Coronary artery (tissue), 2 donors: ENCODE measurements around the gene NDRG3.

ENCODE experiments used
- DNase-seq: peaks from one replicate; pipeline ENCODE4 v3.0.0-alpha.2; 2017; ENCODE audit warnings: low spot score
- H3K27ac ChIP-seq, 2 donors: fragments of 200-600 bp; sonication (generic); one replicate each; pipeline ENCODE4 v1.5.1; 2016 to 2019
- H3K4me3 ChIP-seq: fragments of 200-600 bp; sonication (generic); 2 replicates; pipeline ENCODE4 v1.5.1; 2016; ENCODE audit warnings: mild to moderate bottlenecking, moderate library complexity
- TF ChIP-seq, protein P1 (sequence below): fragments of 200-600 bp; sonication (generic); IDR thresholded peaks from one replicate; pipeline ENCODE4 v1.5.1; 2019; ENCODE audit warnings: antibody characterized with exemption

Gene NDRG3

DNA sequence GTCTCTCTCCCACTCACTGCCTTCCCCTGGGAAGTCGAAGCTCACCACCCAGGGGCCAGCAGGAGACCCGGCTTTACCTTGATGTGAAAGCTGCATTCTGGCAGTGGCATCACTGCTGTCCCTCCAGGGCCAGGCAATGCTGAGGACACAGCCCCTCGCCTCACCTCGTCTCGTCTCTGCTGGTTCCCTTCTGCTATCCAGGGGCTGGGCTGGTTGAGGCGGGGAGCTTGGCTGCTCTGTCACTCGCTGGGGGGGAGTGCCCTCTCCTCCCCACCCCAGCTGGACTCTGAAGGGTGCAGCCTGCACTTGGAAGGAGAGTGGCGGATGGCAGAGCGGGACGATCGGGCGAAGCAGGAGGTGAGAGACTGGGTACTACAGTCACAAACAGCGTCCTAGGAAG lies 40.4 kb upstream of the NDRG3 start:
- H3K27ac ChIP-seq, result no peak overlapping the region
- DNase-seq, result no peak
- H3K4me3 ChIP-seq, result no peak overlapping the region
- TF ChIP-seq, protein P1, sequence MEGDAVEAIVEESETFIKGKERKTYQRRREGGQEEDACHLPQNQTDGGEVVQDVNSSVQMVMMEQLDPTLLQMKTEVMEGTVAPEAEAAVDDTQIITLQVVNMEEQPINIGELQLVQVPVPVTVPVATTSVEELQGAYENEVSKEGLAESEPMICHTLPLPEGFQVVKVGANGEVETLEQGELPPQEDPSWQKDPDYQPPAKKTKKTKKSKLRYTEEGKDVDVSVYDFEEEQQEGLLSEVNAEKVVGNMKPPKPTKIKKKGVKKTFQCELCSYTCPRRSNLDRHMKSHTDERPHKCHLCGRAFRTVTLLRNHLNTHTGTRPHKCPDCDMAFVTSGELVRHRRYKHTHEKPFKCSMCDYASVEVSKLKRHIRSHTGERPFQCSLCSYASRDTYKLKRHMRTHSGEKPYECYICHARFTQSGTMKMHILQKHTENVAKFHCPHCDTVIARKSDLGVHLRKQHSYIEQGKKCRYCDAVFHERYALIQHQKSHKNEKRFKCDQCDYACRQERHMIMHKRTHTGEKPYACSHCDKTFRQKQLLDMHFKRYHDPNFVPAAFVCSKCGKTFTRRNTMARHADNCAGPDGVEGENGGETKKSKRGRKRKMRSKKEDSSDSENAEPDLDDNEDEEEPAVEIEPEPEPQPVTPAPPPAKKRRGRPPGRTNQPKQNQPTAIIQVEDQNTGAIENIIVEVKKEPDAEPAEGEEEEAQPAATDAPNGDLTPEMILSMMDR, result no peak

DNA sequence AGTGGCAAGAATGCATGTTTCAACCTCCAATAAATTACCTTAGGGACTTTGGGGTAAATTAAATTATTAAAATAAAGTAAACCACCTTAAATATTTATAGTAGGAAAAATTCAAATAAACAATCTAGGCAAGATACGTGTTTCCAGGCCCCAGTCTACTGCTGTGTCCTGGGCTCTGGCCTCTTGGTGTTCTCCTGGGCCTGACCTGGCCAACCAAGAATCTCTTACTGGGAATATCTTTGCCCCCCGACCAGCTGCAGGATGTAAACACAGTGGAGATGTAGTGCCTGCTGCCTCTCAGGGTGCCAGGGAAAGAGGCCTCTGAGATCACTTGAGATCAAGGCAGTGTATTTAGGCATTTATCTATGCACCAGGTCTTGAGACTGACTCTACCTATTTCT lies 39.4 kb upstream of the NDRG3 start:
- no peak overlapping the region for H3K4me3 ChIP-seq
- H3K27ac ChIP-seq, result no peak overlapping the region
- TF ChIP-seq, protein P1, result no peak
- no peak for DNase-seq

GRCh38 chr20:36784900-36785299 lies 39.0 kb upstream of the NDRG3 start:
- Histone ChIP-seq H3K4me3 (no peak overlapping the region), H3K27ac (peak overlapping the region in 1 of 2 donors; percentile 63)
- TF ChIP-seq, protein P1, result no peak
- no peak for DNase-seq

- TF ChIP-seq, protein P1, result no peak
- peak overlapping the region in 1 of 2 donors; percentile 63 for H3K27ac ChIP-seq
- no peak for DNase-seq
- H3K4me3 ChIP-seq, result no peak overlapping the region
These were observed 38.2 kb upstream of the NDRG3 start for GRCh38 chr20:36784116-36784515.

- Histone ChIP-seq H3K27ac (no peak overlapping the region), H3K4me3 (no peak overlapping the region)
- TF ChIP-seq, protein P1, result no peak
- no peak for DNase-seq
These were observed 33.8 kb upstream of the NDRG3 start for GRCh38 chr20:36779656-36780025.

DNA sequence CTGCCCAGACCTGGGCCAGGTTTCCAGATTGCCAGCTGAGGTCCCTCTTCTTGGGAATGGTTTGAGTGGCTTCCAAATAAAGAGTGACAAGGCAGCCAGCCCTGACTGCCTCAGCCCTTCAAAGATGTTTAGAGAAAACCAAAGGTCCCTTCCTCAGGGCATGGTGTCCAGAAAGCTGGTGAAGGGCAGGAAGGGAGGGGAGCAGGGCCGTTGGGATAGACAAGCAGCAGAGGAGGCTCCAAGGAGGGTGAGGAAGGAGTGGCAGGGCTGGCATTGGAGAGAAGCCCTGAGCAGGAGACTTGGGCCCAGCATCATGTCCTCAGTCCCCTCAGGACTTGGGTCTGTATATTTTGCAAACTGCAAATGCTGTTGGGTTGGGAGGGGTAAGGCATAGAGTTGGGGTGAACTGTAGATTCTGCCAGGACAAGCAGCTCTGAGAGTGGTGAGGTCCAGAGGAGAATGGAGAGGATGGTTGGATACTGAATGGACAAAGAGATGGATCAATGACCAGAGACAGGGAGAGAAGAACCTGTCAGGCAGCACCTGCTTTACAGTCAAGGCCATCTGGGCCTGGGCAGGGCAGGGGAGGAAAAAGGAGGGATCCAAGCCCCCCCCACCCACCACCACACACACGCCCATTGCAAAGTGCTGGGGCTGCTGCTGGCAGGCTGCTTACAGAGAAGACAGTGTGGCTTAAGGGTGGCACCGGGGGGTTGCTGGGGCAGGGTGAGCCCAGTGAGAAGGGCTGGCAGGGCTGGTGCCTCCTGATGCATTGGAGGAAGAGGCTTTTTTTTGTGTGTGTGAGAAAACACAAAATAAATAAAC lies 33.2 kb upstream of the NDRG3 start:
- H3K27ac ChIP-seq, result no peak overlapping the region
- DNase-seq, result no peak
- TF ChIP-seq, protein P1, result no peak
- no peak overlapping the region for H3K4me3 ChIP-seq

DNA sequence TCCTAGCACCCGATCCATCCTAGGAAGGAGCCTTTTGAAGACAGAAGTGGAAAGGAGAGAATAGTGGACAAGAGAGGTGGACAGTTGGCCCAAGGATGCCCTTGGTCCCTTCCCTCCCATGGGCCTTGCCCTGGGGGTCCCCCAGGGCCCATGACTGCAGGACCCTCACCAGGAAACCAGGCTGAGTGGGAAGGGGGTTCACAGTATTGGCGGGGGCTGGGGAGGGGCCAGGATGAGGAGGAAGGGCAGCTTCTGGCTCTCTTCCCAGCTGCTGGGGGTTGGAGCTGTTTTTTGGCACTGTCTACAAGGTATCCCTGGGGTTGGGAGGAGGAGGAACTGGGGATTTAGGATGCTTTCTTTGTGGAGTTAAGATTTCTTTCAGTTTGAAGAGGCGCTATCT lies 31.7 kb upstream of the NDRG3 start:
- no peak overlapping the region for H3K4me3 ChIP-seq
- DNase-seq, result no peak
- peak overlapping the region in 1 of 2 donors; percentile 11 for H3K27ac ChIP-seq
- TF ChIP-seq, protein P1, result no peak
